PC-9 (cell line): ENCODE measurements around the gene CYP24A1.

Source experiments
- CTCF ChIP-seq: fragments of 200-600 bp; sonication (generic); conservative IDR thresholded peaks from 2 replicates; pipeline ENCODE4 v1.6.1; 2017; ENCODE audit warnings: mixed run types, antibody characterized with exemption, mild to moderate bottlenecking, moderate library complexity
- EZH2 ChIP-seq: fragments of 200-600 bp; sonication (generic); IDR thresholded peaks from 2 replicates; pipeline ENCODE4 v1.8.0; 2017; ENCODE audit warnings: antibody characterized with exemption, low read depth

- TF ChIP-seq CTCF (no peak), EZH2 (no peak)
Observed at GRCh38 chr20:54178256-54178655, 4.5 kb upstream of the CYP24A1 start.
